ENCODE results near the gene TOMM5.

TOMM5 gene

DNA sequence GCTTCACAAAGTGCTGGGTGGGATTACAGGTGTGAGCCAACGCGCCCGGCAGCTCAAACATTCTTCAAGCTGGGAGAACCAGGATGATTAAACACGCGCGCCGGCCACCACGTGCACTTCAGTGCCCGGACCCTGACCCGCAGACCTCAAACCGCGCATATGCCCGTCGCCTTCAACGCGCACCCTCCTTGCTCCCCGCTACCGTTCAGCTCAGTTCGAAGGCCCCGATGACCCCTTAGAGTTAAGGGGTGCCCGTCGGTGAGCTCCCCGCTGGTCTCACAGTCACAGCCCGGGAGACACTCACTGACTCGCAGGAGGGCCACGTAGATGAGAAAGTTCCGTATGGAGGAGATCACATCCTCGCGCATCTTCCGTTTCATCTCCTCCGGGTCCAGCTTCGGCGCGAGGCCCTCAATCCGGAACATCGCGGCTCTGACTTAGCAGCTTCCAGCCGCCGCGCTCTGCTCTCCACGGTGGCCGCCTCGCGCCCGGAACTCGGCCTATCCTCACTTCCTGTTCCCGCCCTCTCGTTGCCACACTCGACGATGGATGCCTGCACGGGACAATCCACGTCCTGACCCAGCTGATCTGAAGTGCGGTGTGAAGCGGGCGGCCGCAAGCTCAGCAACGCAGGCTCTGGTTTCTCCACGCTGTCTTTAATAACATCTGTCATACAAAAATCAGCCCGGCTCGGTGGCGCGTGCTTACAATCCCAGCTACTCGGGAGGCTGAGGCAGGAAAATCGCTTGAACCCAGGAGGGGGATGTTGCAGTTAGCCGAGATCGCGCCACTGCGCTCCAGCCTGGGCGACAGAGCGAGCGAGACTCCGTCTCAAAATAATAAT, at the start of gene TOMM5:
Gene TOMM5 (minus strand): TSS at position 490 of the 844 bp plus-strand sequence. CDS start 65 bp downstream, at position 425.
- TF ChIP-seq, protein P1, sequence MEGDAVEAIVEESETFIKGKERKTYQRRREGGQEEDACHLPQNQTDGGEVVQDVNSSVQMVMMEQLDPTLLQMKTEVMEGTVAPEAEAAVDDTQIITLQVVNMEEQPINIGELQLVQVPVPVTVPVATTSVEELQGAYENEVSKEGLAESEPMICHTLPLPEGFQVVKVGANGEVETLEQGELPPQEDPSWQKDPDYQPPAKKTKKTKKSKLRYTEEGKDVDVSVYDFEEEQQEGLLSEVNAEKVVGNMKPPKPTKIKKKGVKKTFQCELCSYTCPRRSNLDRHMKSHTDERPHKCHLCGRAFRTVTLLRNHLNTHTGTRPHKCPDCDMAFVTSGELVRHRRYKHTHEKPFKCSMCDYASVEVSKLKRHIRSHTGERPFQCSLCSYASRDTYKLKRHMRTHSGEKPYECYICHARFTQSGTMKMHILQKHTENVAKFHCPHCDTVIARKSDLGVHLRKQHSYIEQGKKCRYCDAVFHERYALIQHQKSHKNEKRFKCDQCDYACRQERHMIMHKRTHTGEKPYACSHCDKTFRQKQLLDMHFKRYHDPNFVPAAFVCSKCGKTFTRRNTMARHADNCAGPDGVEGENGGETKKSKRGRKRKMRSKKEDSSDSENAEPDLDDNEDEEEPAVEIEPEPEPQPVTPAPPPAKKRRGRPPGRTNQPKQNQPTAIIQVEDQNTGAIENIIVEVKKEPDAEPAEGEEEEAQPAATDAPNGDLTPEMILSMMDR (conservative IDR thresholded peaks at IDR 0.05; ENCODE audit: control insufficient read depth, insufficient read depth, low read depth, low read length) = no peak
- peak; percentile 93 for DNase-seq (ENCODE audit: low read depth)

DNA sequence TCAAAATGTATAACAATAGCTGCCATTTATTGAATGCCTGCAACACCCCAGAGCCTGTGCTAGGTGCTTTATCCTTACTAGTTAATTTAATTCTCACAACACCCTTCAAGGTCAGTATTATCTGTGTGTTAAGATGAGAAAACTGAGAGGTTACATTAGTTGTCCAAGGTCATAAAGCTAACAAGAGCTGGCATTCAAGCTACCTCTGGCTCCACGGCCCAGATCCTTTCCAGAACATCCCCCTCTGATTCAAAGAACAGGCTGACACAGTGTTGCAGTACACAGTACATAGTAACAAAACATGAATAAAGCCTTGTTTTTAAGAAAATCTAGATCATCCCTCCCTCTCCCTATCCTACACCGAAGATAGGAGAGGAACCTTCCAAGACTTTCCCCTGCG, 48.9 kb upstream of the TOMM5 start:
- TF ChIP-seq, protein P1 (conservative IDR thresholded peaks at IDR 0.05; ENCODE audit: control insufficient read depth, insufficient read depth, low read depth, low read length) = no peak
- DNase-seq (ENCODE audit: low read depth) = no peak
- no peak overlapping the region for H3K4me3 ChIP-seq (ENCODE audit: control insufficient read depth, low read depth, low read length)

More for the DNA sequence above, at the start of gene TOMM5:
- peak within 1 kb of the TSS; percentile 97 for H3K4me3 ChIP-seq (ENCODE audit: control insufficient read depth, low read depth, low read length)

DNA sequence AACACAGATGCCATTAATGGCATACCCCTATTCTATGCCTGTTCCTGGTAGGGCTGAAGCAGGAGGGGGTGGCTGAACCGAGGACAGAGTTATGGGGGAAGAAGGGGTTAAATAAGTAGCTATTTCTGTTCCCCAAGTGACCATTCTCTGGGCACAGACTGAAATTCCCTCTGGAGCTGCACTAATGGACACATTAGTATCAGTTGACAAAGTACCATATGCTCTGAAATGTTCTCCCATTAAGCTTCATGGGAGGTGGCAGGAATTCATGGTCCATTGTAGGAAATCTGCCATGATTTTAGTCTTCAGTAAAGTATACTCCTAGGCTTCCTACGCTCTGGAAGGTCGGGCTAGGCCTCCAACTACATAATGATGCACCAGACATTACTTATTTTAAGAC, 47.8 kb upstream of the TOMM5 start:
- DNase-seq (ENCODE audit: low read depth) = no peak
- TF ChIP-seq, protein P1 (conservative IDR thresholded peaks at IDR 0.05; ENCODE audit: control insufficient read depth, insufficient read depth, low read depth, low read length) = no peak
- no peak overlapping the region for H3K4me3 ChIP-seq (ENCODE audit: control insufficient read depth, low read depth, low read length)

DNA sequence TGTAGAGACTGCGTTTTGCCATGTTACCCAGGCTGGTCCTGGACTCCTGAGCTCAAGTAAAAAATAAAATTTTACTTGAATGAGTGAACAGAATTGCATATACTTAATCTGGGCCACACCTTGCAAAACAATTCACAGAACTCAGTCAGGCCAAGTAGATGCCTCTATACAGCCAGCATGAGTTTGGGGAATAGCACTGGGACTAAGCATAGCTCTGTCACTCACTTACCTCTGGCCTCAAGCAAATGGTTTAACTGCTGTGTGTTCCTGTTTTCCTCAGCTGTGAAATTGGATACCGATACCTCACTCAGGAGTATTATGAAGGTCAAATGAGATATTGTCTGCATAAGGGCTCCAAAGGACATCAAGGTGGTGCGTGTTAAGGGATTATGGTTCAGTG, 47.4 kb upstream of the TOMM5 start:
- H3K4me3 ChIP-seq (ENCODE audit: control insufficient read depth, low read depth, low read length) = no peak overlapping the region
- TF ChIP-seq, protein P1 (conservative IDR thresholded peaks at IDR 0.05; ENCODE audit: control insufficient read depth, insufficient read depth, low read depth, low read length) = no peak
- DNase-seq (ENCODE audit: low read depth) = no peak

DNA sequence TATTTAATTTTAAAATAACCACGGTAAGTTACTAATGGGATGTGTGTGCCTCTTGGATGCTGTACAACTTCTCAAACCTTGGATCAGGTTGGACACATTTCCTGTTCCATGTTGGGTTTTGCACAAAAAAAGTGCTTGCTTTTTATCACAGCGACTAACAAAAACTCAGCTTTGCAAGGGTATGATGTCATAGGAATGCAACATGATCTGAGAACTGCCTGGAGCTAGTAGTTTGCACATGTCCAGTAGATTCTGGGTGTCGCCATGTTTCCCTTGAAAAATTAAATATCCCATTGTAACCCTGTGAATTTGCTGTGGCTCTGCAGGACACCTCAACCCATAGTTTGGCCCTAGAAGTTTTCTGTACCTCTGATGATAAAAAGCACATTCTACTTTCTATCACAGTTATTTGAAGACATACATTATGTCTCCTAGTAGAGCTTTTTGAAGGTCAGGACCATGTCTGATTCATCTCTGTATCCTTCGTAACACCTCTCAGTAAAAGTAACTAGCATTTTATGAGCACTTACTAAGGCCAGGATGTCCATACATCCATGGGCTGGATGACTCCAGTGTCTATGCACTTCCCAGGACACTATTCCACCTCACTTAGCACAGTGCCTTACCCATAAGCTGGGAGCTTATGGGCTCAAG, 46.8 kb upstream of the TOMM5 start:
- DNase-seq (ENCODE audit: low read depth) = peak; percentile 26

More for the DNA sequence above, 46.8 kb upstream of the TOMM5 start:
- TF ChIP-seq, protein P1 (conservative IDR thresholded peaks at IDR 0.05; ENCODE audit: control insufficient read depth, insufficient read depth, low read depth, low read length) = no peak
- H3K4me3 ChIP-seq (ENCODE audit: control insufficient read depth, low read depth, low read length) = no peak overlapping the region
